ENCODE results near the gene DAPK2. TPM values are rescaled to one million over a fixed set of nuclear protein-coding genes. Genes with fewer than 3 reads are reported as not detected.

The DAPK2 gene
- total and polyA plus RNA-seq, 2 of the 13 experiments (the other 11 are each of a cell fraction or from before 2014, with no cell fraction given): 0.33 to 0.63 TPM

- no peaks in the 10 kb centered on the region for H3K79me2 ChIP-seq (ENCODE audit: insufficient read depth, low read length)
- H3K9me3 ChIP-seq (ENCODE audit: low read length): no peaks in the 10 kb centered on the region
- ChIA-PET POLR2A (no interaction called here), CTCF (ENCODE audit: low intra/inter-chr PET ratio, low total read pairs) (no interaction called here)
- H3K4me1 ChIP-seq (ENCODE audit: insufficient read depth, low read length): peaks cover 21% of the 10 kb centered on the region; the same call in 1 of the 2 replicates
- no peak overlapping the region for H3K4me2 ChIP-seq (ENCODE audit: low read depth, low read length)
- no peaks in the 10 kb centered on the region for H4K20me1 ChIP-seq (ENCODE audit: insufficient read depth, low read length)
- no TSS peak for BruUV-seq (replicated peaks)
- FAIRE-seq (no peak), DNase-seq (ENCODE audit: low spot score) (no peak), ATAC-seq (no peak)
- no peak overlapping the region for H3K9ac ChIP-seq (ENCODE audit: insufficient read depth, low read depth, low read length)
- H3K27me3 ChIP-seq (ENCODE audit: control insufficient read depth in 1 of 2, insufficient read depth in 2 of 2, low read length in 2 of 2): no peaks in the 10 kb centered on the region
- no peaks in the 10 kb centered on the region for H3K36me3 ChIP-seq (replicated peaks in 1 of 2; ENCODE audit: control insufficient read depth in 1 of 2, insufficient read depth in 2 of 2, low read length in 2 of 2)
- H2AFZ ChIP-seq (ENCODE audit: low read length): no peak overlapping the region
- WGBS (ENCODE audit: low lambda C conversion rate): 92% methylated on average over 2 of the region's 2 CpGs
- intact Hi-C loops (cut with micrococcal nuclease; ENCODE audit: unreplicated experiment): loop anchor here (5.0 kb wide), 1 partner anchor 118 kb away; no protein-coding TSS in a partner anchor
- H3K27ac ChIP-seq (ENCODE audit: extremely low read length, insufficient read depth, low read length): no peak overlapping the region
- in situ Hi-C loops (cut with HindIII; ENCODE audit: extremely low pct_ligation_motif_present, low pct_unique_long_range_greater_than_20kb): loop anchor here (5.0 kb wide), 1 partner anchor 103 kb away; no protein-coding TSS in a partner anchor
- no peak overlapping the region for H3K4me3 ChIP-seq (replicated peaks in 1 of 3; ENCODE audit: insufficient read depth in 1 of 3, low read depth in 2 of 3, low read length in 3 of 3)
- TF ChIP-seq ZNF280D (CRISPR knock-in tag; IDR thresholded peaks at IDR 0.05) (no peak), KLF12 (CRISPR knock-in tag; IDR thresholded peaks at IDR 0.05; ENCODE audit: borderline replicate concordance) (no peak), ZBED4 (CRISPR knock-in tag; IDR thresholded peaks at IDR 0.05; ENCODE audit: borderline replicate concordance) (no peak), TEAD2 (CRISPR knock-in tag; IDR thresholded peaks at IDR 0.05) (no peak), FOXK1 (CRISPR knock-in tag; IDR thresholded peaks at IDR 0.05; ENCODE audit: borderline replicate concordance, low read depth) (no peak), ZIK1 (CRISPR knock-in tag; IDR thresholded peaks at IDR 0.05; ENCODE audit: borderline replicate concordance, low read depth) (no peak), ZNF558 (CRISPR knock-in tag; IDR thresholded peaks at IDR 0.05; ENCODE audit: borderline replicate concordance) (no peak), GRHL1 (CRISPR knock-in tag; conservative IDR thresholded peaks at IDR 0.05) (no peak), ZNF766 (CRISPR knock-in tag; IDR thresholded peaks at IDR 0.05; ENCODE audit: borderline replicate concordance) (no peak), DNMT3B (CRISPR knock-in tag; conservative IDR thresholded peaks at IDR 0.05) (no peak), ZNF292 (CRISPR knock-in tag; IDR thresholded peaks at IDR 0.05; ENCODE audit: borderline replicate concordance, low read depth) (no peak), WIZ (CRISPR knock-in tag; IDR thresholded peaks at IDR 0.05) (no peak), ZNF564 (CRISPR knock-in tag; IDR thresholded peaks at IDR 0.05) (no peak), ZNF674 (CRISPR knock-in tag; IDR thresholded peaks at IDR 0.05; ENCODE audit: low read depth) (no peak), ZMAT5 (CRISPR knock-in tag; IDR thresholded peaks at IDR 0.05; ENCODE audit: borderline replicate concordance, low read depth) (no peak), HDAC6 (IDR thresholded peaks at IDR 0.05; ENCODE audit: low read depth, low read length) (no peak)
These were observed 97.3 kb downstream of the DAPK2 start for GRCh38 chr15:63948971-63949370.

All from HepG2 (cell line).